Measurements from ENCODE around the gene VAC14. TPM values are rescaled to one million over a fixed set of nuclear protein-coding genes. Genes with fewer than 3 reads are reported as not detected.

The VAC14 gene
- total RNA-seq, 4 donors from 2014 or later, result 23.5 to 44.1 (median 29.8) TPM

GRCh38 chr16:70658921-70659320, 142.0 kb downstream of the VAC14 start:
- Histone ChIP-seq H3K4me1 (peaks cover 0 to 42% (median 0%) of the 10 kb centered on the region in 3 donors), H3K36me3 (peaks cover 0 to 13% of the 10 kb centered on the region in 2 donors), H3K4me3 (no peak overlapping the region), H3K9me3 (no peaks in the 10 kb centered on the region), H3K27me3 (no peaks in the 10 kb centered on the region), H3K27ac (no peak overlapping the region)
- TF ChIP-seq EP300 (IDR thresholded peaks at IDR 0.05), result no peak
- no peak for TF ChIP-seq POLR2AphosphoS5 (IDR thresholded peaks at IDR 0.05)
- no peak for TF ChIP-seq POLR2A (IDR thresholded peaks at IDR 0.05)
- TF ChIP-seq CTCF (IDR thresholded peaks at IDR 0.05), result no peak
- WGBS, 2 donors (ENCODE audit: low coverage in 1 of 2), result 57% methylated on average over 1 of the region's 5 CpGs; no CpG with 5 or more reads in 1 of the 2 donors
- ATAC-seq, result no peak

GRCh38 chr16:70657956-70658355, 143.0 kb downstream of the VAC14 start:
- WGBS, 2 donors (ENCODE audit: low coverage in 1 of 2), result 78 to 96% methylated on average over 3 to 6 of the region's 7 CpGs
- no peak for TF ChIP-seq POLR2AphosphoS5 (IDR thresholded peaks at IDR 0.05)
- no peak for TF ChIP-seq EP300 (IDR thresholded peaks at IDR 0.05)
- TF ChIP-seq POLR2A (IDR thresholded peaks at IDR 0.05), result no peak
- no peak for TF ChIP-seq CTCF (IDR thresholded peaks at IDR 0.05)
- H3K9me3 ChIP-seq, result no peaks in the 10 kb centered on the region
- H3K36me3 ChIP-seq, result peaks cover 0 to 3% of the 10 kb centered on the region in 2 donors
- no peaks in the 10 kb centered on the region for H3K27me3 ChIP-seq
- ATAC-seq, result no peak
- H3K4me1 ChIP-seq, result peaks cover 0 to 36% (median 0%) of the 10 kb centered on the region in 3 donors
- no peak overlapping the region for H3K27ac ChIP-seq
- no peak overlapping the region for H3K4me3 ChIP-seq

GRCh38 chr16:70656712-70657263, 144.2 kb downstream of the VAC14 start:
- no peak for ATAC-seq
- Histone ChIP-seq H3K36me3 (no peaks in the 10 kb centered on the region), H3K4me1 (peaks cover 0 to 24% (median 0%) of the 10 kb centered on the region in 3 donors), H3K9me3 (no peaks in the 10 kb centered on the region), H3K27me3 (no peaks in the 10 kb centered on the region), H3K4me3 (no peak overlapping the region), H3K27ac (no peak overlapping the region)
- TF ChIP-seq EP300 (IDR thresholded peaks at IDR 0.05) (no peak), CTCF (IDR thresholded peaks at IDR 0.05) (no peak), POLR2A (IDR thresholded peaks at IDR 0.05) (no peak), POLR2AphosphoS5 (IDR thresholded peaks at IDR 0.05) (no peak)
- WGBS, 2 donors (ENCODE audit: low coverage in 1 of 2), result 77 to 80% methylated on average over 4 to 6 of the region's 22 CpGs

- ATAC-seq, result no peak
- H3K4me1 ChIP-seq, result peaks cover 0 to 18% (median 0%) of the 10 kb centered on the region in 3 donors
- no peak overlapping the region for H3K27ac ChIP-seq
- H3K9me3 ChIP-seq, result no peaks in the 10 kb centered on the region
- 78 to 92% methylated on average over 2 to 3 of the region's 8 CpGs for WGBS, 2 donors (ENCODE audit: low coverage in 1 of 2)
- TF ChIP-seq POLR2AphosphoS5 (IDR thresholded peaks at IDR 0.05) (no peak), POLR2A (IDR thresholded peaks at IDR 0.05) (no peak), CTCF (IDR thresholded peaks at IDR 0.05) (no peak), EP300 (IDR thresholded peaks at IDR 0.05) (no peak)
- no peaks in the 10 kb centered on the region for H3K36me3 ChIP-seq
- no peaks in the 10 kb centered on the region for H3K27me3 ChIP-seq
- H3K4me3 ChIP-seq, result no peak overlapping the region
Measured at GRCh38 chr16:70656065-70656711, 144.8 kb downstream of the VAC14 start.
